Uterus (tissue), 2 donors: ENCODE measurements around the gene BAZ2A.

Experiments used
- CTCF ChIP-seq, 4 experiments: fragments of 200-600 bp in 2 of 4; fragments of 450-650 bp in 2 of 4; sonication (generic) in 2 of 4; IDR thresholded peaks; one replicate each; pipeline ENCODE4 v1.5.1; 2016 to 2019; ENCODE audit warnings: antibody characterized with exemption in 4 of 4, mild to moderate bottlenecking in 2 of 4, moderate library complexity in 1 of 4
- POLR2A ChIP-seq, 2 donors: fragments of 450-650 bp; IDR thresholded peaks; one replicate each; pipeline ENCODE4 v1.6.1; 2016; ENCODE audit warnings: antibody characterized with exemption in 2 of 2, mild to moderate bottlenecking in 1 of 2, moderate library complexity in 1 of 2

- TF ChIP-seq POLR2A (IDR thresholded peaks at IDR 0.05), result no peak
- TF ChIP-seq CTCF (IDR thresholded peaks at IDR 0.05), result no peak
Measured at GRCh38 chr12:56626701-56627100, 3.4 kb downstream of the BAZ2A start.
